H1 (cell line): ENCODE measurements around the gene CCDC198. TPM values are rescaled to one million over a fixed set of nuclear protein-coding genes. Genes with fewer than 3 reads are reported as not detected.

Experiments
- CTCF ChIA-PET: fragments of 300-600 bp; sonication (Branson Sonifier 250); formaldehyde crosslinking; loops from one replicate; lab custom pipeline; 2021; ENCODE audit not compliant: partially characterized antibody; lab: Charles Lee
- POLR2A ChIA-PET: fragments of 300-600 bp; sonication (Branson Sonifier 250); formaldehyde crosslinking; loops from one replicate; lab custom pipeline; 2021; ENCODE audit warnings: inconsistent platforms; ENCODE audit not compliant: partially characterized antibody; lab: Charles Lee
- DNase-seq, 2 experiments: peaks; one replicate each; pipeline versions ENCODE4 v3.0.0 to v3.0.0-alpha.2; 2010 to 2022; ENCODE audit warnings: low spot score in 2 of 2, low read depth in 1 of 2, mixed read lengths in 1 of 2
- FAIRE-seq: peaks from 2 replicates; lab custom pipeline; 2011; peaks lifted over from hg19 to GRCh38; lab: Jason Lieb, UNC
- H2AFZ ChIP-seq: 2 replicates; pipeline ENCODE4 v1.8.1; 2012; ENCODE audit warnings: low read length, inconsistent platforms
- H2AK5ac ChIP-seq: 2 replicates; pipeline ENCODE4 v1.6.1; 2013; ENCODE audit warnings: low read depth, low read length
- H2BK120ac ChIP-seq: replicated peaks from 2 replicates; pipeline ENCODE3; 2013; ENCODE audit warnings: low read depth, low read length, inconsistent platforms
- H2BK12ac ChIP-seq: 2 replicates; pipeline ENCODE4 v1.6.1; 2013; ENCODE audit warnings: low read depth, low read length
- H2BK15ac ChIP-seq: 2 replicates; pipeline ENCODE4 v1.6.1; 2013; ENCODE audit warnings: low read length
- H2BK20ac ChIP-seq: 2 replicates; pipeline ENCODE4 v1.6.1; 2013; ENCODE audit warnings: low read length
- H2BK5ac ChIP-seq: 2 replicates; pipeline ENCODE4 v1.6.1; 2013; ENCODE audit warnings: low read depth, low read length
- H3K14ac ChIP-seq: 2 replicates; pipeline ENCODE4 v1.6.1; 2013; ENCODE audit warnings: inconsistent platforms; ENCODE audit not compliant: insufficient read length
- H3K18ac ChIP-seq: 2 replicates; pipeline ENCODE4 v1.6.1; 2013; ENCODE audit warnings: low read length; ENCODE audit errors: extremely low read depth
- H3K23ac ChIP-seq: 2 replicates; pipeline ENCODE4 v1.6.1; 2013; ENCODE audit warnings: inconsistent platforms; ENCODE audit not compliant: insufficient read length
- H3K23me2 ChIP-seq: 2 replicates; pipeline ENCODE4 v1.6.1; 2013; ENCODE audit warnings: low read depth, low read length
- H3K27ac ChIP-seq: 2 replicates; pipeline ENCODE4 v1.6.1; 2011; ENCODE audit warnings: low read depth, low read length, inconsistent platforms
- H3K27me3 ChIP-seq, 4 experiments: replicated peaks in 1 of 4; 1 replicate in 1 of 4; 2 replicates in 3 of 4; pipeline versions ENCODE4 v1.6.1 to v1.8.1; 2011 to 2013; ENCODE audit warnings: low read length in 3 of 4, mild to moderate bottlenecking in 3 of 4, inconsistent platforms in 2 of 4, mixed read lengths in 2 of 4, moderate library complexity in 1 of 4; ENCODE audit not compliant: control insufficient read depth in 3 of 4, insufficient read depth in 3 of 4; ENCODE audit errors: extremely low read depth in 1 of 4
- H3K36me3 ChIP-seq, 4 experiments: 2 replicates each; pipeline versions ENCODE4 v1.6.1 to v1.8.1; 2011 to 2013; ENCODE audit warnings: mild to moderate bottlenecking in 4 of 4, low read length in 3 of 4, moderate library complexity in 2 of 4, control low read depth in 1 of 4, inconsistent platforms in 1 of 4; ENCODE audit not compliant: insufficient read depth in 4 of 4, control insufficient read depth in 2 of 4
- H3K4ac ChIP-seq: replicated peaks from 2 replicates; pipeline ENCODE3; 2013; ENCODE audit warnings: low read length, low read depth, mixed read lengths, inconsistent platforms; ENCODE audit not compliant: insufficient read length
- H3K4me1 ChIP-seq, 4 experiments: replicated peaks in 1 of 4; 1 replicate in 1 of 4; 2 replicates in 3 of 4; pipeline versions ENCODE4 v1.6.1 to v1.8.1; 2011 to 2013; ENCODE audit warnings: low read length in 3 of 4, inconsistent platforms in 2 of 4, mixed read lengths in 1 of 4; ENCODE audit not compliant: insufficient read depth in 4 of 4, control insufficient read depth in 3 of 4
- H3K4me2 ChIP-seq, 2 experiments: 2 replicates each; pipeline versions ENCODE4 v1.6.1 to v1.8.1; 2011 to 2013; ENCODE audit warnings: low read depth in 2 of 2, low read length in 2 of 2, control low read depth in 1 of 2, inconsistent platforms in 1 of 2, mild to moderate bottlenecking in 1 of 2; ENCODE audit not compliant: insufficient read depth in 1 of 2
- H3K4me3 ChIP-seq, 4 experiments: fragments of 200-600, 300-600 bp in 1 of 4; sonication (generic), shearing (Covaris generic), sonication (Bioruptor Twin) in 1 of 4; 2 replicates each; pipeline versions ENCODE4 v1.5.1 to v1.8.1; 2011 to 2016; ENCODE audit warnings: low read length in 4 of 4, low read depth in 3 of 4, control low read depth in 2 of 4, inconsistent platforms in 2 of 4, mild to moderate bottlenecking in 2 of 4, mixed read lengths in 1 of 4, moderate library complexity in 1 of 4; ENCODE audit not compliant: insufficient read depth in 2 of 4; ENCODE audit errors: extremely low read depth in 1 of 4
- H3K56ac ChIP-seq: replicated peaks from 2 replicates; pipeline ENCODE3; 2013; ENCODE audit warnings: low read depth, mild to moderate bottlenecking, mixed read lengths, low read length, inconsistent platforms; ENCODE audit not compliant: insufficient read length
- H3K79me1 ChIP-seq: 2 replicates; pipeline ENCODE4 v1.6.1; 2013; ENCODE audit warnings: low read depth, low read length, control low read depth
- H3K79me2 ChIP-seq, 2 experiments: 2 replicates each; pipeline versions ENCODE4 v1.6.1 to v1.8.1; 2012 to 2013; ENCODE audit warnings: low read length in 2 of 2, mild to moderate bottlenecking in 2 of 2, inconsistent platforms in 1 of 2; ENCODE audit not compliant: insufficient read depth in 2 of 2, control insufficient read depth in 1 of 2
- H3K9ac ChIP-seq, 4 experiments: replicated peaks in 1 of 4; 1 replicate in 1 of 4; 2 replicates in 3 of 4; pipeline versions ENCODE4 v1.6.1 to v1.8.1; 2011 to 2013; ENCODE audit warnings: low read depth in 3 of 4, low read length in 3 of 4, control low read depth in 2 of 4, mild to moderate bottlenecking in 2 of 4, moderate library complexity in 2 of 4, inconsistent platforms in 1 of 4; ENCODE audit errors: extremely low read depth in 1 of 4
- H3K9me3 ChIP-seq, 2 experiments: 2 replicates each; pipeline versions ENCODE4 v1.6.1 to v1.8.1; 2012 to 2013; ENCODE audit warnings: mild to moderate bottlenecking in 2 of 2, moderate library complexity in 2 of 2, control low read depth in 1 of 2, inconsistent platforms in 1 of 2, low read depth in 1 of 2, low read length in 1 of 2, mixed read lengths in 1 of 2; ENCODE audit not compliant: insufficient read depth in 2 of 2
- H4K20me1 ChIP-seq, 2 experiments: replicated peaks in 1 of 2; 2 replicates each; pipeline versions ENCODE3 to v1.8.1; 2011 to 2013; ENCODE audit warnings: inconsistent platforms in 2 of 2, low read length in 2 of 2, mild to moderate bottlenecking in 1 of 2; ENCODE audit not compliant: insufficient read depth in 2 of 2, control insufficient read depth in 1 of 2
- H4K5ac ChIP-seq: 2 replicates; pipeline ENCODE4 v1.6.1; 2013; ENCODE audit warnings: low read length, low read depth, mixed read lengths, inconsistent platforms; ENCODE audit not compliant: insufficient read length
- H4K8ac ChIP-seq: 2 replicates; pipeline ENCODE4 v1.8.0; 2013; ENCODE audit warnings: mild to moderate bottlenecking, moderate library complexity, low read length, inconsistent platforms; ENCODE audit not compliant: insufficient read depth; ENCODE audit errors: extremely low read depth
- H4K91ac ChIP-seq: replicated peaks from 2 replicates; pipeline ENCODE3; 2013; ENCODE audit warnings: low read length, mixed read lengths, inconsistent platforms; ENCODE audit not compliant: insufficient read length
- BCL11A ChIP-seq, 2 experiments: IDR thresholded peaks; one replicate each; pipeline ENCODE4 v1.6.1; 2011; ENCODE audit warnings: low read depth in 2 of 2, low read length in 2 of 2, mild to moderate bottlenecking in 2 of 2
- E2F6 ChIP-seq: IDR thresholded peaks from 2 replicates; pipeline ENCODE4 v1.6.1; 2012; ENCODE audit warnings: inconsistent platforms
- EGR1 ChIP-seq: IDR thresholded peaks from 2 replicates; pipeline ENCODE4 v1.6.1; 2011; ENCODE audit warnings: low read depth, low read length, borderline replicate concordance
- NRF1 ChIP-seq: IDR thresholded peaks from 2 replicates; pipeline ENCODE4 v1.6.1; 2011; ENCODE audit warnings: mild to moderate bottlenecking, low read depth, low read length, improper control_type of control experiment
- RFX5 ChIP-seq: IDR thresholded peaks from 2 replicates; pipeline ENCODE4 v1.6.1; 2011; ENCODE audit warnings: low read depth, low read length, improper control_type of control experiment, borderline replicate concordance
- RXRA ChIP-seq: IDR thresholded peaks from 2 replicates; pipeline ENCODE4 v1.6.1; 2011; ENCODE audit warnings: low read depth, mild to moderate bottlenecking, low read length, moderate library complexity; ENCODE audit not compliant: insufficient read depth
- SAP30 ChIP-seq: fragments of 300-600 bp; sonication (generic); IDR thresholded peaks from 2 replicates; pipeline ENCODE4 v1.7.1; 2012; ENCODE audit warnings: low read length, moderate library complexity, mild to moderate bottlenecking, inconsistent platforms; ENCODE audit not compliant: insufficient read depth, insufficient replicate concordance
- SIX5 ChIP-seq: IDR thresholded peaks from 2 replicates; pipeline ENCODE4 v1.6.1; 2011; ENCODE audit warnings: mild to moderate bottlenecking, low read depth, low read length
- SP1 ChIP-seq: IDR thresholded peaks from 2 replicates; pipeline ENCODE4 v1.6.1; 2011; ENCODE audit warnings: low read depth, low read length
- SRF ChIP-seq: IDR thresholded peaks from 2 replicates; pipeline ENCODE4 v1.6.1; 2011; ENCODE audit warnings: mild to moderate bottlenecking, low read depth, low read length, moderate library complexity
- SUZ12 ChIP-seq: fragments of 200-600 bp; sonication (generic); IDR thresholded peaks from 2 replicates; pipeline ENCODE4 v1.6.1; 2012; ENCODE audit warnings: mild to moderate bottlenecking, inconsistent platforms, low read length, moderate library complexity, mixed read lengths
- YY1 ChIP-seq: IDR thresholded peaks from 2 replicates; pipeline ENCODE4 v1.6.1; 2011; ENCODE audit warnings: low read depth, mild to moderate bottlenecking, low read length
- polyA plus RNA-seq, 7 experiments: library from polyadenylated mRNA; depleted of rRNA in 3 of 7; stranded (reverse) in 5 of 7; unstranded in 2 of 7; fragments of >200 nt in 5 of 7; fragments of 200-250 nt in 2 of 7; gene quantifications; 1 replicate in 5 of 7; 2 replicates in 1 of 7; 4 replicates in 1 of 7; pipeline versions ENCODE4 v1.2.1 to v1.2.3, GENCODE V29; 2011 to 2013; ENCODE audit warnings: missing spikeins in 2 of 7, mixed read lengths in 2 of 7
- total RNA-seq: library from RNA; stranded (reverse); fragmentation: NEBNext Ultra II Directional; extraction: Animal tissue kit (Norgen Biotek cat#: 25700); gene quantifications from 2 replicates; pipeline ENCODE4 v1.2.1, GENCODE V29; 2021

Gene CCDC198
- total and polyA plus RNA-seq, 2 of the 8 experiments (the other 6 are each of a cell fraction or from before 2014, with no cell fraction given): not detected

- no peak overlapping the region for H3K4me2 ChIP-seq
- H3K27ac ChIP-seq: no peak overlapping the region
- DNase-seq: no peak
- H3K4me3 ChIP-seq: no peak overlapping the region
- H2BK15ac ChIP-seq: no peak overlapping the region
- no peak overlapping the region for H3K14ac ChIP-seq
- TF ChIP-seq EGR1 (no peak), E2F6 (no peak), SUZ12 (no peak), SIX5 (no peak), BCL11A (IDR thresholded peaks at IDR 0.05; ENCODE audit: low read depth in 2 of 2, low read length in 2 of 2) (no peak), RXRA (no peak), YY1 (no peak), SAP30 (no peak), SP1 (no peak), SRF (no peak), RFX5 (no peak), NRF1 (no peak)
- no peak overlapping the region for H3K4ac ChIP-seq
- H3K79me1 ChIP-seq: no peaks in the 10 kb centered on the region; the same call in 1 of the 2 replicates
- CTCF ChIA-PET: no interaction called here
- H3K36me3 ChIP-seq: no peaks in the 10 kb centered on the region
- H3K4me1 ChIP-seq: no peaks in the 10 kb centered on the region
- POLR2A ChIA-PET: no interaction called here
- no peaks in the 10 kb centered on the region for H3K23me2 ChIP-seq
- H2BK5ac ChIP-seq: no peak overlapping the region
- H3K27me3 ChIP-seq: no peaks in the 10 kb centered on the region
- no peak overlapping the region for H4K5ac ChIP-seq
- H2BK12ac ChIP-seq: no peak overlapping the region
- no peaks in the 10 kb centered on the region for H4K20me1 ChIP-seq
- H2BK120ac ChIP-seq: no peak overlapping the region
- H3K9ac ChIP-seq: no peak overlapping the region
- H4K8ac ChIP-seq: no peak overlapping the region
- H3K56ac ChIP-seq: no peak overlapping the region
- no peaks in the 10 kb centered on the region for H3K9me3 ChIP-seq
- H3K23ac ChIP-seq: no peak overlapping the region
- H4K91ac ChIP-seq: no peak overlapping the region
- no peaks in the 10 kb centered on the region for H3K79me2 ChIP-seq
- no peak overlapping the region for H2AK5ac ChIP-seq
- H2AFZ ChIP-seq: no peak overlapping the region
- no peak for FAIRE-seq
- H2BK20ac ChIP-seq: no peak overlapping the region
- H3K18ac ChIP-seq: no peak overlapping the region
Measured at GRCh38 chr14:57435923-57436322, 57.7 kb downstream of the CCDC198 start.
